Left ventricle myocardium superior (tissue), 1 donor: Measurements from ENCODE around the gene NTRK3. TPM values are rescaled to one million over a fixed set of nuclear protein-coding genes. Genes with fewer than 3 reads are reported as not detected.

Experiments used
- ATAC-seq: fragments of 200-7000 bp; cut with Tn5 transposase; one replicate; pipeline ENCODE4 v1.9.1; 2020; ENCODE audit warnings: mild to moderate bottlenecking, moderate library complexity
- DNase-seq: peaks from one replicate; pipeline ENCODE4 v3.0.0-alpha.2; 2020
- intact Hi-C: fragments of 100-400 bp; cut with micrococcal nuclease; formaldehyde crosslinking; loops from one replicate; pipeline ENCODE4 v1.11.0; 2022
- long read RNA-seq: library from polyadenylated mRNA; unstranded; transcript quantifications from one replicate; pipeline ENCODE4 v2.0.0, GENCODE V29; 2021
- total RNA-seq: library from RNA; stranded (reverse); fragmentation: NEBNext Ultra II Directional; extraction: Animal tissue kit (Norgen Biotek cat#: 25700); gene quantifications from one replicate; pipeline ENCODE4 v1.2.1, GENCODE V29; 2021
- donor health status: DM: no; HTN: yes; CAD: no; lungs with severe emphysema.

NTRK3 gene
- total RNA-seq = 4.0 TPM
- long read RNA-seq, partial matches to known transcripts = 2 of 3 reads
- long read RNA-seq, other reads (novel, unspliced or antisense) = 1 of 3 reads

- DNase-seq = no peak
- intact Hi-C loops = no loop called here
Observed at GRCh38 chr15:88256279-88257230, at the start of gene NTRK3. NTRK3 (minus strand) TSS chr15:88256739; CDS start chr15:88256153, 586 bp downstream.

DNA sequence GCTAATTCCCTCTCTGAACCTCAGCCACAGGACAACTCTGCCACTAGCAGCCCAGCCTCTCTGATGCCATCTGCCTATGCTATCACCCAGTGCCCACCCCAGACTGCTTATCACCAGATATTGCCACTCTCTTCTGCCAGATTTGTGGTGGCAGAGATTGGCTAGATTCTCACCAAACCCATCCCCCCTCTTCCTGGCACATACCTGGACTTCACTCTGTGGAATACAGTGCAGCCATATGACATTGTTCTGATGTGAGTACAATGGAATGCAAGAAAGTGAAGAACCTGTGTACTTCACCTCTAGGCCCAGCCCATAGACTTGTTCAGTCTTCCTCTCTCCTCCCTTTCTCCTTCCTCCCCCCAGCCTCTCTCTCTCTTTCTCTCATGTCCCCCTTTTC lies 46.9 kb upstream of the NTRK3 start:
- DNase-seq = no peak
- ATAC-seq = no peak
- intact Hi-C loops = no loop called here

More at GRCh38 chr15:88256279-88257230, at the start of gene NTRK3:
- peak; percentile 44 for ATAC-seq

DNA sequence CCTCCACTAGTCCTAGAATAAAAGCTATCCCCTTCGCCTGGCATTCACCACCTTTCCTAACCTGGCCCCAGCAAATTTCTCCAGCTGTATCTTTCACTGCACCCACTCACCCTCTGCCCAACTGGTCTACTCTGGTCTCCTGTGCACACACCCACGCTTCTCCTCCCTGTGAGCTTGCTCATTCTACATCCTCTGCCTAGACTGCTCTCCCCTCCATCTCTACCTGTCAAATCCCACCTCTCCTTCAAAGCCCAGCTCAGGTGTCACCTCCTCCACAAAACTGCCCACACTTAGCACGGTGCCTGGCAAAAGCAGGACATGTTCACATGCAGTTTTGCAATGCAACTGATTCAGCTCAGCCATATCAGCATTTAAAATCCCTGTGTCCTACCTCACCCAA lies 45.8 kb upstream of the NTRK3 start:
- no peak for DNase-seq
- ATAC-seq = no peak
- intact Hi-C loops = no loop called here

DNA sequence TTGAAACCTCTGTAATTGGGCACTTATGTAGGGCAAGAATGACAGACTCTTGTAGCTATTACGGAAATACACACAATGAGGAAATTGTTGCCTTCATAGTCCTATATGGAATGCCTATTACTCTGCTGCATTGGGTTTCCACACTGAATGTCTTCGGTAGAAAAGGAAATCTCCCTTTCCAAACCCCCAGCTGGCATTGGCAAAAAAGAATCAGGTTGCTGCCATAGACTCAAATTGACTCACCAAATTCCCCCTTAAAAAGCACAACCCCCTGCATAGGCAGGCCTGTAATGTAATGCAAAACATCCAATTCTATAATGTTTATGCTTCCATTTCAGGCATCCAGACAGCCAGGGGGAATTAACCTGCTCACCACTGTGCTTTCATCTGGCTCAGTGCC lies 44.8 kb upstream of the NTRK3 start:
- intact Hi-C loops = no loop called here
- no peak for ATAC-seq
- DNase-seq = no peak

GRCh38 chr15:88300861-88301260 lies 44.3 kb upstream of the NTRK3 start:
- ATAC-seq (no peak), DNase-seq (no peak)
- intact Hi-C loops = no loop called here

DNA sequence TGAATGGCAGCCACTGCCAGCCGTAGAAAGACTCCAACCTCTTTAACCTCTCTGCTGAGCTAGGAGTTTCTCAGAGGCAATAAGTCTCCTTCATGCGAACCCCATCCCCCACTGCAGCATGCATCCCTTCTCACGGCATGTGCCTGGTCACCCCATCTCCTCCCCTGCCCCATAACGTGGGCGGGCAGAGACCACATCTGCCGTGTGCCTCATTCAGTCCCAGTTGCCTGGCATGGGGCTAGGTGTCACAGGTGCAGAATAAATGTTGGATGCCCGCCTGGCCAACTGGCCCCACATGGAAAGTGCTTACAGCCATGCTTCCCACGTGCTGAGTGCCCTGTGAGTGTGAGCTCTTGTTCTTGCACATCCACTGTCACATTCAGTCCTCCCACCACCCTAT lies 43.5 kb upstream of the NTRK3 start:
- no peak for ATAC-seq
- intact Hi-C loops = no loop called here
- DNase-seq = no peak

GRCh38 chr15:88299497-88299896 lies 43.0 kb upstream of the NTRK3 start:
- no peak for DNase-seq
- intact Hi-C loops = no loop called here
- ATAC-seq = no peak

DNA sequence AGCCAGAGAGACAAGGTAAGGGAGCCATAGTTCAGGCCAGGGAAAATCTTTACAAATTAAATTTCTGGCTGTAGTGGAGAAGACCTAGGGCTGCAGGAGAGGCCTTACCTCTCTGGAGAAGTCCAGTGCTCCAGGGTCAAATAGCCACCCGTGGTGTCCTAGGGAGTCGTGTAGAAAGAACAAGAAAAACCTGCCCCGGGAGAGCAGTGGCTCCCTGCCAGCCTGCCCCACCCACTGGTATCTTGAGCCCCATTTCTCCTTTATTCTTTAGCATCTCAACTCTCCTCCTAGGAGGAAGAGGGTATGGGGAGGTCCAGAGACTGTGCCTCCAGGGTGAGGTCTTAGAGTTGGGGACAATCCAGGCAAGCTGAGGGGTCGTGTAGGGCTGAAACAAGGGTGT lies 32.1 kb upstream of the NTRK3 start:
- DNase-seq (no peak), ATAC-seq (no peak)
- intact Hi-C loops = no loop called here

- DNase-seq (no peak), ATAC-seq (no peak)
- intact Hi-C loops = no loop called here
Observed at GRCh38 chr15:88288206-88288605, 31.7 kb upstream of the NTRK3 start.

GRCh38 chr15:88284318-88284998 lies 27.9 kb upstream of the NTRK3 start:
- ATAC-seq = no peak
- intact Hi-C loops = no loop called here

DNA sequence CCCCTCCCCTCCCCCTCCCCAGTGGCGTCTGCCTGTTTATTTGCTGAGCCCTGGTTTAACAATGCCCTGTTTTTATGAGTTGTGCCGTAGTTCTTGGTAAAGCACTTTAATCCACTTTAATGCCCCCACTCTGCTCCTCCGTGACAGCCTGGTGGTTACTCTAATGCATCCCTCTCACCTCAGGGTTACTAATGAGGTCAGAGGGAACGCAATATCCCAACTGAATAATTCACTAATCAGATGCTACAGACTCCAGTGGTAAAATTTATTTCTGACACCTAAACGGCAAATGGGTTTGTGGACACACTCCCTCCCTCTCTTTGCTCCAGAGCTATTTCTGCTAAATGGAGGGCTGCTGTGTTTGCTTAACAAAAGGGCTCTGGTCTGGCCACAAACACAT lies 26.1 kb upstream of the NTRK3 start:
- ATAC-seq = no peak
- intact Hi-C loops = no loop called here

More at GRCh38 chr15:88284318-88284998, 27.9 kb upstream of the NTRK3 start:
- DNase-seq = peak; percentile 28

GRCh38 chr15:88276821-88277410 lies 20.4 kb upstream of the NTRK3 start:
- DNase-seq = no peak
- no peak for ATAC-seq
- intact Hi-C loops = no loop called here

More for the DNA sequence above, 26.1 kb upstream of the NTRK3 start:
- DNase-seq = no peak

GRCh38 chr15:88275804-88276203 lies 19.3 kb upstream of the NTRK3 start:
- DNase-seq (no peak), ATAC-seq (no peak)
- intact Hi-C loops = no loop called here

GRCh38 chr15:88274553-88275460 lies 18.3 kb upstream of the NTRK3 start:
- ATAC-seq = peak; percentile 81
- intact Hi-C loops = no loop called here
- peak; percentile 73 for DNase-seq

DNA sequence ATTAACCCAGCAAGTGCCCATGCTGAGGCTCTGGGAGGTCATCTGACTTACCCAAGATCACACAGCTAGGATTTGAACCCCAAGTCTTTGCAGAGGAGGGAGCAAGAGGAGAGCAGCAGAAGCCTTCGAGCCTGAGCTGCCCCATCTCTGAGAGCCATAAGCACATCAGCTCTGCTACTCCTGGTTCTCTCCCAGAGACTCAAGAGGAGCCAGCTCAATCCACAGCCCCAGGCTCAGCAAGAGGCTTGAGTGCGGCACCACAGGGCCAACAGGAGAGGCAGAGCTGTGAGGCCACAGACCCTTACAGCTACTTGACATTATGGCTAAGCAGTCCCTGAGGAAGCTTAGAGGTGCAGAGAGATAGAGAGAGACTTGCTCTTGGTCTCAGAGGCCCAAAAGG lies 15.9 kb upstream of the NTRK3 start:
- ATAC-seq = no peak
- no peak for DNase-seq
- intact Hi-C loops = no loop called here

DNA sequence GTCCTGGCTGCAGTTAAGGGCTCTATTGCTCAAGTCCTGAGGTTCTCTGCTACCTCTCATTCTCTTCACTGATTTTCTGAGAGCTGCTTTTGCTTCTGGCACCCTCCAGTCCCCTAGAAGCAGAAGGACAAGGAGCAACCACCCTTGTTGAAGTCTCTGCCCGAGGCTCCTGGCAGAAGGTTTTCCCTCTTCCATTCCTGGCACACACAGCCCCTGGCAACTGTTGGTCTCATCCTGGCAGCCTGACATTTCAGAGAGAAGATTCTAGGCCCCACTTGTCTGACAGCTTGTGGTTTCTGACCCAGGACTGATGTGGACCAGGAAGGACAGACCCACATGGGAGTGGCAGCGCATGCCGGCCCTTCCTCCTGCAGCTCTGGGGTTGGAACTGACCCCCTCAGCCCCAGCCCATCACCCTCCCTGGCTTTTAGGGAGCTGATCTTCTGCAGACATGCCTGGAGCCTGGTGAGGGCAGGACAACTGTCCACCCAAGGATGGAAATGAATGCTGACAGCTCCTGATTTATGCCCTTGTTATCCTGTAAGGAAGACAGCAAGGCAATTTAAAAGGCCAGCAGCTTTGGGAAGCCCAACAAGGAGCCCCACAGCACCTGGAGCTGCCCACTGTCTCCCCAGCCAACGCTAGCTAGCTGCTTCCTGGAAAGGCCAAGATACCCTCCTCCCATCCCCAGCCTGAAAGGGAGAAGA lies 13.0 kb upstream of the NTRK3 start:
- DNase-seq (no peak), ATAC-seq (no peak)
- intact Hi-C loops = no loop called here

DNA sequence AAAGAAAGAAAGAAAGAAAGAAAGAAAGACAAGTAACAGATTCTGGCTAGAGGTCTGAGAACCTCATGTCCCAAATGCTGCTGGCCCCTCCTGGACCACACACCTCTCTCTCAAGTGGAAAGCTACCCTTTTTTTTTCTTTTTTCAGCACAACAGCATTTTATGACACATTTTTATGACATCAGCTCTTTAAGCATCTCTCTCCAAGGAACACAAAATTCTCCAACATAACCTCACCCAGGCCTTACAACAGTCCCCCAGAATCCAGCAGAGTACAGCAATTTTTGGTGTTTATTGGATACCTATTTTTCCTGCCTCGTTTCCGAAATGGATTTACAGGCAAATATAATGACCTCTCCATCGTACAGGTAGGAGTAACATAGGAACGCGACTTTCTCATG lies 11.2 kb upstream of the NTRK3 start:
- DNase-seq (no peak), ATAC-seq (no peak)
- intact Hi-C loops = no loop called here

- no peak for DNase-seq
- intact Hi-C loops = no loop called here
- no peak for ATAC-seq
Observed at GRCh38 chr15:88266170-88266569, 9.6 kb upstream of the NTRK3 start.
